ENCODE results near the gene RIT2.

DNA sequence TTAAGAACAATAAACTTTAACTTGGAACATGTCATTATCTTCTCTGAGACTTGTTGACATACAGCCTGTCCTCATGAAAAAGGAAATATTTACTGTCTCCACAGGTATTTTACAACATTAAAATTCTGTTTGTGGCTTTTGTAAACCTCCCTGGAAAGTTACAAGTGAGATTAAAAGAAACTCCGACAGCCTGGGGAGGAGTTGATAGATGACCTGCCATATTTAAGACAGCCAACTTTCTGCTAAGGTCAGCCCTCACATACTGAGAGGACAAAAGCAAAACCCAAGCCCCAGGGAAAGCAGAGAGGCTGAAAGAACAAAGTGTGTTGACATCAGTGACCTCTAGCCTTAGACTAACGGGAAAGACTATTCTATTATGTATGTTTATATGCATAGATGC, 350.2 kb downstream of the RIT2 start:
- TF ChIP-seq POLR2A (IDR thresholded peaks at IDR 0.05; ENCODE audit: low read depth) (no peak), EP300 (IDR thresholded peaks at IDR 0.05) (no peak), POLR2AphosphoS5 (IDR thresholded peaks at IDR 0.05) (no peak)
- TF ChIP-seq, protein P1, sequence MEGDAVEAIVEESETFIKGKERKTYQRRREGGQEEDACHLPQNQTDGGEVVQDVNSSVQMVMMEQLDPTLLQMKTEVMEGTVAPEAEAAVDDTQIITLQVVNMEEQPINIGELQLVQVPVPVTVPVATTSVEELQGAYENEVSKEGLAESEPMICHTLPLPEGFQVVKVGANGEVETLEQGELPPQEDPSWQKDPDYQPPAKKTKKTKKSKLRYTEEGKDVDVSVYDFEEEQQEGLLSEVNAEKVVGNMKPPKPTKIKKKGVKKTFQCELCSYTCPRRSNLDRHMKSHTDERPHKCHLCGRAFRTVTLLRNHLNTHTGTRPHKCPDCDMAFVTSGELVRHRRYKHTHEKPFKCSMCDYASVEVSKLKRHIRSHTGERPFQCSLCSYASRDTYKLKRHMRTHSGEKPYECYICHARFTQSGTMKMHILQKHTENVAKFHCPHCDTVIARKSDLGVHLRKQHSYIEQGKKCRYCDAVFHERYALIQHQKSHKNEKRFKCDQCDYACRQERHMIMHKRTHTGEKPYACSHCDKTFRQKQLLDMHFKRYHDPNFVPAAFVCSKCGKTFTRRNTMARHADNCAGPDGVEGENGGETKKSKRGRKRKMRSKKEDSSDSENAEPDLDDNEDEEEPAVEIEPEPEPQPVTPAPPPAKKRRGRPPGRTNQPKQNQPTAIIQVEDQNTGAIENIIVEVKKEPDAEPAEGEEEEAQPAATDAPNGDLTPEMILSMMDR (IDR thresholded peaks at IDR 0.05), result no peak

Data from esophagus muscularis mucosa (tissue), 4 donors.